T-helper 1 cell treated with Interleukin-12 subunit alpha and Interleukin-12 subunit beta and Interleukin-4 antibody, amounts not matched to agents 30 μg/mL and 1 μg/mL, for 36 hours (primary cell): ENCODE data around the gene GZMH.
"Not testable (repeated sequence)": the region's sequence is repeated elsewhere in the genome, so short reads cannot be mapped to it uniquely, and the experiment has no call there.

Experiments
- H3K27ac Mint-ChIP-seq: one replicate; pipeline ENCODE4 v1.8.0; 2021; ENCODE audit warnings: mild to moderate bottlenecking, mixed read lengths
- H3K27me3 Mint-ChIP-seq: one replicate; pipeline ENCODE4 v1.8.0; 2021; ENCODE audit warnings: low read depth, mixed read lengths
- H3K36me3 Mint-ChIP-seq: one replicate; pipeline ENCODE4 v1.8.0; 2021; ENCODE audit warnings: low read depth, mixed read lengths
- H3K4me1 Mint-ChIP-seq: one replicate; pipeline ENCODE4 v1.8.0; 2021; ENCODE audit warnings: low read depth, mixed read lengths
- H3K4me3 Mint-ChIP-seq: one replicate; pipeline ENCODE4 v1.8.0; 2021; ENCODE audit warnings: mild to moderate bottlenecking, moderate library complexity, mixed read lengths
- H3K9me3 Mint-ChIP-seq: one replicate; pipeline ENCODE4 v1.8.0; 2021; ENCODE audit warnings: mixed read lengths

Gene GZMH, protein sequence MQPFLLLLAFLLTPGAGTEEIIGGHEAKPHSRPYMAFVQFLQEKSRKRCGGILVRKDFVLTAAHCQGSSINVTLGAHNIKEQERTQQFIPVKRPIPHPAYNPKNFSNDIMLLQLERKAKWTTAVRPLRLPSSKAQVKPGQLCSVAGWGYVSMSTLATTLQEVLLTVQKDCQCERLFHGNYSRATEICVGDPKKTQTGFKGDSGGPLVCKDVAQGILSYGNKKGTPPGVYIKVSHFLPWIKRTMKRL

DNA sequence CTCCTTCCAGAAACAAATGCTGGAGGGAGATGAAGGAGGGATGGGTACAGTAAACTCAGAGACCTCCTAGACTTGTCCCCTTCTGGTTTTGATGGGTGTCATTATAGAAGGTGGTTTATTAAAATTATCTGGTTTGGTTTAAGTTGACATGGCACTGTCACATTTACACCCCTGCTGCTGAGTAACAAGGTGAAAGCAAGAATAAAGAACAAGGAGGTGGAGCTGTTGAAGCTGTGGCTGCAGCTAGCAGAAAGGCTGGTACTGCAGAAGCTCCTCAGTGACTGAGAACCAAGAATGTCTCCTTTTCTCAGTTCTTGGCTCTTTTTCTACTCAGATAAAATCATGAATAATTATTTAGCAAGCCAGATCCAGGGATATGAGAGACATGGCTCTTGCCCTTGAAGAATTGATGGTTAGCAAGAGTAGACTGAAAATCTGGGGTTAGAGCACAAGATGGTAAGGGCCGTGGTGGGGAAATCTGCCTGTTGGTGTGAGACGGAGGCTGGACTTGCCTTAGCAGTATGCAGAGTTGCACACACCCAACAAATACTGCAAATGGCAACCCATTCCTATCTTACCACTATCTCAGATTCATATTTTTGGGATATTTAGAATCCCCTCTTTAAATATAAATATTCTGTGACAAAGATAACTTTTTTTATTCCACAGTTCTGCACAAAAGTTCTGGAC is at the start of gene GZMH:
Gene GZMH, minus strand, starts transcription at position 31 of the 690 bp plus-strand sequence. CDS start 72 bp downstream, outside the sequence.
- Mint-ChIP-seq H3K36me3 (no peaks in the 10 kb centered on the region), H3K4me3 (peak within 1 kb of the TSS; percentile 44), H3K27me3 (no peaks in the 10 kb centered on the region), H3K9me3 (no peaks in the 10 kb centered on the region), H3K4me1 (peaks cover 73% of the 10 kb centered on the region), H3K27ac (peak within 1 kb of the TSS; percentile 83)

- Mint-ChIP-seq H3K9me3 (peaks cover 48% of the 10 kb centered on the region), H3K36me3 (peaks cover 22% of the 10 kb centered on the region)
- H3K4me1 Mint-ChIP-seq, H3K4me3 Mint-ChIP-seq, H3K27ac Mint-ChIP-seq, H3K27me3 Mint-ChIP-seq: not testable (repeated sequence)
Observed at GRCh38 chr14:24648361-24648760, 38.9 kb upstream of the GZMH start.

DNA sequence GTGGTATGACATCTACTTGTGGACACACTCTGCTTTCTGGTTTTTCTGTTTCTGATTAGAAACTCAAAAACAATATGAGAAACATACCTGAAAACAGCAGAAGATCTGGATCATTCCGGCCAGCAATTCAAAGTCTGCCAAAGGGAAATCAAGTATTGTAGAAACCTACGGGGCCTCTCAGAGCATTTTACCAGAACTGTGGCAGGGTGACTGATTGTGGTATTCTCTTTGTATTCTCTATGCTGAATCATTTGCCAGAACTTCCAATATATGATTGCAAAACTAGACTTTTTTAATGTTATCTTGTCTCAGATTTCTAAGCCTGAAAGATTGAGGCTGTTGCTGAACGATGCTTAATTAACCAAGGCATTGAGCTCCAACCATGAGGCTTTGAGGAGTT is 30.4 kb upstream of the GZMH start:
- Mint-ChIP-seq H3K36me3 (peaks cover 5% of the 10 kb centered on the region), H3K9me3 (peaks cover 3% of the 10 kb centered on the region), H3K4me1 (peaks cover 23% of the 10 kb centered on the region), H3K4me3 (no peak overlapping the region), H3K27ac (no peak overlapping the region), H3K27me3 (no peaks in the 10 kb centered on the region)

GRCh38 chr14:24639270-24639669 is 29.8 kb upstream of the GZMH start:
- Mint-ChIP-seq H3K36me3 (peaks cover 7% of the 10 kb centered on the region), H3K27ac (no peak overlapping the region), H3K4me1 (peaks cover 27% of the 10 kb centered on the region), H3K9me3 (peaks cover 3% of the 10 kb centered on the region), H3K27me3 (no peaks in the 10 kb centered on the region), H3K4me3 (no peak overlapping the region)

DNA sequence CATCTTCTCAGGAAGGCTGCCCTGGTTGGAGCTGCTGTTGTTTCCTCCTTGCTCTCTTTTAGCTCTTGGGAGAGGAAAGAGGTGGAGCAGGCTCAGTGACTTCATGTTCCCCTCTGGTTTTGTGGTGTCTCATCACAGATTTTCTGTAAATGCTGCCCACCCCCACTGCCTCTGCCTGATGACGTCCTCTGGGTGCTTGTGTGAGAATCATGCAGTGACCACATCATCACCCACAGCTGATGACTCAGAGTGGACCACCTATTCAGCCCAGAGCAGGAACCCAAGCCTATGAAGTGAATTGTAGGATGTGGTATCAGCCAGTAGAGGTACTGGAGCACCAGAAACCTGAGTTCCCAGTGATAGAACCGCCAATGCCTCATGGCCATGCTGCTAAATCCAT is 24.7 kb upstream of the GZMH start, which contains the start of gene GZMB:
Gene GZMB, minus strand, starts transcription at position 33 of the 400 bp plus-strand sequence. Its CDS starts 30 bp downstream, at position 3.
- H3K4me1 Mint-ChIP-seq = peaks cover 58% of the 10 kb centered on the region
- H3K36me3 Mint-ChIP-seq = peaks cover 49% of the 10 kb centered on the region
- peak within 1 kb of the TSS; percentile 90 for H3K4me3 Mint-ChIP-seq
- no peaks in the 10 kb centered on the region for H3K27me3 Mint-ChIP-seq
- peak within 1 kb of the TSS; percentile 92 for H3K27ac Mint-ChIP-seq
- H3K9me3 Mint-ChIP-seq = peaks cover 3% of the 10 kb centered on the region

DNA sequence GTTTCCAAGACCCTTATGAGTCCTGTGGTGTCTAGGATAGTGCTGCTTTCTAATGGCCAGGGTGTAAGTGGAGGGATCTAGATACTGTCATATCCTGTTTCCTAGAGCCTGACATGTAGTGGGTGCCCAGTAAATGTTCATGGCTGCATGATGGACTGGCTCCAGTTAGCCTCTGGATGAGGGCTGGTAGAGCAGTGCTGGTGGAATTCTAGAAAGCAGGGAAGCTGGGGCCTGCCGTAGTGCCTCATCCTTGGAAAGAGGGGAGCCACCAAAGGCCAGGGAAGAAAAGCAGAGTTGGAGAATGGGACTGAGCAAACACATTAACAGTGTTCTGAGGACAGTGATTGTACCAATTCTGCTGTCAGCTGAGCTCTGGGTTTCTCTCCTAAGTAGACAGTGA is 23.9 kb upstream of the GZMH start:
- Mint-ChIP-seq H3K27ac (peak overlapping the region; percentile 92), H3K36me3 (peaks cover 50% of the 10 kb centered on the region), H3K27me3 (no peaks in the 10 kb centered on the region), H3K4me1 (peaks cover 60% of the 10 kb centered on the region), H3K4me3 (peak overlapping the region; percentile 90), H3K9me3 (peaks cover 3% of the 10 kb centered on the region)

GRCh38 chr14:24632761-24633160 is 23.3 kb upstream of the GZMH start:
- Mint-ChIP-seq H3K9me3 (no peaks in the 10 kb centered on the region), H3K4me3 (peak overlapping the region; percentile 90), H3K4me1 (peaks cover 63% of the 10 kb centered on the region), H3K36me3 (peaks cover 48% of the 10 kb centered on the region), H3K27ac (peak overlapping the region; percentile 92), H3K27me3 (no peaks in the 10 kb centered on the region)

- no peaks in the 10 kb centered on the region for H3K9me3 Mint-ChIP-seq
- H3K36me3 Mint-ChIP-seq = peaks cover 51% of the 10 kb centered on the region
- peak overlapping the region; percentile 90 for H3K4me3 Mint-ChIP-seq
- H3K27ac Mint-ChIP-seq = peak overlapping the region; percentile 92
- H3K4me1 Mint-ChIP-seq = peaks cover 65% of the 10 kb centered on the region
- H3K27me3 Mint-ChIP-seq = no peaks in the 10 kb centered on the region
Observed at GRCh38 chr14:24632336-24632735, 22.9 kb upstream of the GZMH start.

DNA sequence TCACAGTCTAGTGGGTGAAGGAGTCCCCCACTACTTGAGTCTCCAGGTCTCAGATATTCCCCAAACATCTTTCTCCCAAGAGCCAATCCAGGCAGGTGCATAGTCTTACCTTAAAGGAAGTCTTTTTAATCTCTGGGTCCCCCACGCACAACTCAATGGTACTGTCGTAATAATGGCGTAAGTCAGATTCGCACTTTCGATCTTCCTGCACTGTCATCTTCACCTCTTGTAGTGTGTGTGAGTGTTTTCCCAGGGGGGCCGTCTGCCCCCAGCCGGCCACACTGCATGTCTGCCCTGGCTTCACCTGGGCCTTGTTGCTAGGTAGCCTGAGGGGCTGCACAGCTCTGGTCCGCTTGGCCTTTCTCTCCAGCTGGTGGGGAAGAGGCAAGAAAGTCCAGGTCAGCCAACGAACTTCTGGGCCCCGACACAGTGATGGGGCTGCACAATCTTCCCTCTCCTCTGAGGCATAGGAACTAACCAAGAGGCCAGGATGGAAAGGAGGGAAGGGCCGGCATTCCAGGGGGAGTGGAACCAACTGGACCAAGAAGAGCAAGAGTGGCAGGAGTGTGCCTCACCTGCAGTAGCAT is 22.4 kb upstream of the GZMH start:
- peak overlapping the region; percentile 92 for H3K27ac Mint-ChIP-seq

DNA sequence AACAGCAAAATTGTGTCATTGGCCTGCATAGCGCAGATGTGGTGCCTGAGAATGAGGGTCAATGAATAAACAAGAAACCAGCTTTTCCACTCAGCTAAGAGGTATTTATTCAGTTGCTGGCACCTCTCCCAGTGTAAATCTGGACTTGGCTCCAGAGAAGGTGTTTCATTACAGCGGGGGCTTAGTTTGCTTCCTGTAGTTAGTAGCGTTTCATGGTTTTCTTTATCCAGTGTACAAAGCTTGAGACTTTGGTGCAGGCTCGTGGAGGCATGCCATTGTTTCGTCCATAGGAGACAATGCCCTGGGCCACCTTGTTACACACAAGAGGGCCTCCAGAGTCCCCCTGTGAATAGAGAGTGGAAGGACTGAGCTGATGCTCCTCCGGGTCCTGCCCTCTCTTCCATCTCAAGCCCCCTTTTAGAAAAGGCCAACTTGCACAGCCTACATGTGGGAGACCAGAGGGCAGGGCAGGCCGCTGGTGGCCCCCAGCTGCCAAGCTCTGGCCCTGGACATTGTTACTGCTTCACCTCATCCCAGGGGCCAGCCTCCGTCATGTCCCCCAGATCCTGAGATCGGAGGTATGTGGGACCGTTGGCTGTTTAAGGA is 21.5 kb upstream of the GZMH start:
- H3K27ac Mint-ChIP-seq = peak overlapping the region; percentile 83
- H3K27me3 Mint-ChIP-seq = no peaks in the 10 kb centered on the region
- H3K4me1 Mint-ChIP-seq = peaks cover 62% of the 10 kb centered on the region
- H3K4me3 Mint-ChIP-seq = peak overlapping the region; percentile 90
- H3K9me3 Mint-ChIP-seq = no peaks in the 10 kb centered on the region
- peaks cover 50% of the 10 kb centered on the region for H3K36me3 Mint-ChIP-seq

More for the DNA sequence above, 22.4 kb upstream of the GZMH start:
- peaks cover 66% of the 10 kb centered on the region for H3K4me1 Mint-ChIP-seq
- no peaks in the 10 kb centered on the region for H3K27me3 Mint-ChIP-seq
- peaks cover 51% of the 10 kb centered on the region for H3K36me3 Mint-ChIP-seq
- peak overlapping the region; percentile 90 for H3K4me3 Mint-ChIP-seq
- H3K9me3 Mint-ChIP-seq = no peaks in the 10 kb centered on the region

GRCh38 chr14:24630087-24630871 is 20.8 kb upstream of the GZMH start:
- Mint-ChIP-seq H3K4me1 (peaks cover 68% of the 10 kb centered on the region), H3K27ac (peak overlapping the region; percentile 83), H3K36me3 (peaks cover 52% of the 10 kb centered on the region), H3K4me3 (peak overlapping the region; percentile 90), H3K27me3 (no peaks in the 10 kb centered on the region), H3K9me3 (no peaks in the 10 kb centered on the region)

DNA sequence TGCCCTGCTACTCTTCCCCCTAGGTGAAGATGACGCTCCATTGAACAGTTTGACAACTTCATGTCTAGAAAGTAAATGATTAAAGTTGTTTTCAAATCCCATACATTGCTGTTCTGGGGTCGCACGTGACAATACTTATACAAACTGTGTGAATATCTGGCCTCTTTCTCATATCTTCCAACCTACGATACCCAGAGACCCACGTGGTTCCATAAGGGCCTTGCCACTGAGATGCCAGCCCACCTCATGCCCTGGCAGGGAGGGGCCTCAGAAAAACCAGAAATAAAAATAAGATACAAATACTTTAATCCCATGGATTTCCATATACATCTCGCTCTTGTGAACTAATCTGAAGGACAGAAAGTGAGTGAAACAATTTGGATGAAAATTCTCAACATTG is 20.0 kb upstream of the GZMH start:
- Mint-ChIP-seq H3K4me1 (peaks cover 68% of the 10 kb centered on the region), H3K27me3 (no peaks in the 10 kb centered on the region), H3K27ac (peak overlapping the region; percentile 83), H3K36me3 (peaks cover 52% of the 10 kb centered on the region), H3K4me3 (peak overlapping the region; percentile 90), H3K9me3 (peaks cover 4% of the 10 kb centered on the region)

GRCh38 chr14:24613747-24614146 is 4.3 kb upstream of the GZMH start:
- no peak overlapping the region for H3K27ac Mint-ChIP-seq
- peaks cover 3% of the 10 kb centered on the region for H3K36me3 Mint-ChIP-seq
- peaks cover 42% of the 10 kb centered on the region for H3K4me1 Mint-ChIP-seq
- H3K27me3 Mint-ChIP-seq = no peaks in the 10 kb centered on the region
- H3K9me3 Mint-ChIP-seq = peaks cover 9% of the 10 kb centered on the region
- H3K4me3 Mint-ChIP-seq = no peak overlapping the region

DNA sequence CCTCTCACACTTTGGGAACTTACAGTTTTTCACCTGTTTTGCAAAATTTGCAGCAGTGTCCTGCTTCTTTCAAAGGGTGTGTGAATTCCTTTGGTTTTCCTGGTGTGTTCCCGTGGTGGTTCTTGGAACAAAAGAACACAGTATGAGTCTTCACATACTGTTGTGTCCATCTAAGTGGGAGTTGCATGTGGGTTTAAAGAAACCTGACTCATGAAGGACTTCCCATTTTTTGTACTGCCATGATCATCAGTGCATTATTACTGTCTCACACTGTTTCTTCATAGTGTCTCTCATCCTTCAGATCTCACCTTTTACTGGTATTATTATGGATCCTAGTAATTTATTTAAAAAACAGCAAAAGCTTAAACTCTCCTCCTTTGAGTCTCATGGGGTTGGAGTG is 3.8 kb upstream of the GZMH start:
- H3K27ac Mint-ChIP-seq = no peak overlapping the region
- no peaks in the 10 kb centered on the region for H3K27me3 Mint-ChIP-seq
- H3K4me1 Mint-ChIP-seq = peaks cover 47% of the 10 kb centered on the region
- H3K36me3 Mint-ChIP-seq = peaks cover 3% of the 10 kb centered on the region
- H3K9me3 Mint-ChIP-seq = peaks cover 4% of the 10 kb centered on the region
- H3K4me3 Mint-ChIP-seq = no peak overlapping the region
